ENCODE results near the gene MYCBPAP. TPM values are rescaled to one million over a fixed set of nuclear protein-coding genes. Genes with fewer than 3 reads are reported as not detected.

MYCBPAP gene
- total RNA-seq, 6 experiments from 2014 or later = 0.12 to 0.76 (median 0.28) TPM

DNA sequence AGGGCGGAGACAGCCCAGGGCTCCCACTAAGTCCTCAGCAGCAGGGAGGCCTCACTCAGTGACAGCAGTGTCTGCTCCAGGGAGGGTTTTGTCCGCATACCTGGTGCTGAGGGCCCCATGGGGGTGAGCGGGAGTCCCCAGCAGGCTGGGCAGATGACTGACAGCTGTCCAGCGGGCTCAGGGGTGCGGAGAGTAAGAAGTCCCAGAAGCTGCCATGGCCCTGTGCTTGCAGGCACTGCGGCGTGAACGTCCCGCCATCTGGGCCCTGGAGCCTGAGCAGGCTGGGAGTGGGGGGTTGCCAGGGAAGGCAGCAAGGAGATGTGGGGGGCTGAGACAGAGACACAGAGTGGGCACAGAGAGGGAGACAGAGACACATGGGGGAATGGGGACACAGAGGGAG is 72.4 kb downstream of the MYCBPAP start:
- Mint-ChIP-seq H3K27me3 (ENCODE audit: insufficient read depth) (peaks cover 47% of the 10 kb centered on the region), H3K4me1 (ENCODE audit: low read depth) (peaks cover 5% of the 10 kb centered on the region; the same call in 1 of the 2 replicates), H3K27ac (no peak overlapping the region)

More for the DNA sequence above, 72.4 kb downstream of the MYCBPAP start:
- TF ChIP-seq, protein P1, sequence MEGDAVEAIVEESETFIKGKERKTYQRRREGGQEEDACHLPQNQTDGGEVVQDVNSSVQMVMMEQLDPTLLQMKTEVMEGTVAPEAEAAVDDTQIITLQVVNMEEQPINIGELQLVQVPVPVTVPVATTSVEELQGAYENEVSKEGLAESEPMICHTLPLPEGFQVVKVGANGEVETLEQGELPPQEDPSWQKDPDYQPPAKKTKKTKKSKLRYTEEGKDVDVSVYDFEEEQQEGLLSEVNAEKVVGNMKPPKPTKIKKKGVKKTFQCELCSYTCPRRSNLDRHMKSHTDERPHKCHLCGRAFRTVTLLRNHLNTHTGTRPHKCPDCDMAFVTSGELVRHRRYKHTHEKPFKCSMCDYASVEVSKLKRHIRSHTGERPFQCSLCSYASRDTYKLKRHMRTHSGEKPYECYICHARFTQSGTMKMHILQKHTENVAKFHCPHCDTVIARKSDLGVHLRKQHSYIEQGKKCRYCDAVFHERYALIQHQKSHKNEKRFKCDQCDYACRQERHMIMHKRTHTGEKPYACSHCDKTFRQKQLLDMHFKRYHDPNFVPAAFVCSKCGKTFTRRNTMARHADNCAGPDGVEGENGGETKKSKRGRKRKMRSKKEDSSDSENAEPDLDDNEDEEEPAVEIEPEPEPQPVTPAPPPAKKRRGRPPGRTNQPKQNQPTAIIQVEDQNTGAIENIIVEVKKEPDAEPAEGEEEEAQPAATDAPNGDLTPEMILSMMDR (IDR thresholded peaks at IDR 0.05) = no peak
- no peak for DNase-seq
- no peak overlapping the region for H3K4me3 Mint-ChIP-seq
- no peaks in the 10 kb centered on the region for H3K36me3 Mint-ChIP-seq (ENCODE audit: low read depth)
- no peaks in the 10 kb centered on the region for H3K9me3 Mint-ChIP-seq

Other genes starting within 250 kb of the MYCBPAP start
- under 1 TPM in 3 of 6 experiments, not detected in 3; 0.17 to 0.24 (median 0.18) TPM for gene TMEM92, start 234.0 kb upstream of the MYCBPAP start, total RNA-seq (2021; fragmentation: NEBNext Ultra II Directional; extraction: Animal tissue kit (Norgen Biotek cat#: 25700))
- 10 to 100 TPM; 38.9 to 47.1 (median 43.2) TPM for gene XYLT2, start 162.3 kb upstream of the MYCBPAP start, total RNA-seq (2021; fragmentation: NEBNext Ultra II Directional; extraction: Animal tissue kit (Norgen Biotek cat#: 25700))
- 10 to 100 TPM; 70.0 to 78.7 (median 75.0) TPM for gene MRPL27, start 135.3 kb upstream of the MYCBPAP start, total RNA-seq (2021; fragmentation: NEBNext Ultra II Directional; extraction: Animal tissue kit (Norgen Biotek cat#: 25700))
- gene EME1, start 135.2 kb upstream of the MYCBPAP start, total RNA-seq (2021; fragmentation: NEBNext Ultra II Directional; extraction: Animal tissue kit (Norgen Biotek cat#: 25700)) = 1 to 10 TPM; 3.3 to 7.7 (median 6.5) TPM
- 100 to 1,000 TPM; 214 to 272 (median 261) TPM for gene LRRC59, start 110.9 kb upstream of the MYCBPAP start, total RNA-seq (2021; fragmentation: NEBNext Ultra II Directional; extraction: Animal tissue kit (Norgen Biotek cat#: 25700))
- gene ACSF2, start 82.2 kb upstream of the MYCBPAP start, total RNA-seq (2021; fragmentation: NEBNext Ultra II Directional; extraction: Animal tissue kit (Norgen Biotek cat#: 25700)) = 10 to 100 TPM; 15.3 to 23.3 (median 17.5) TPM
- gene CHAD, start 39.6 kb upstream of the MYCBPAP start, total RNA-seq (2021; fragmentation: NEBNext Ultra II Directional; extraction: Animal tissue kit (Norgen Biotek cat#: 25700)) = not detected
- gene RSAD1, start 29.6 kb upstream of the MYCBPAP start, total RNA-seq (2021; fragmentation: NEBNext Ultra II Directional; extraction: Animal tissue kit (Norgen Biotek cat#: 25700)) = 10 to 100 TPM; 14.9 to 20.4 (median 17.5) TPM
- under 1 TPM in 1 of 6 experiments, not detected in 5; 0.05 TPM for gene EPN3, start 24.3 kb downstream of the MYCBPAP start, total RNA-seq (2021; fragmentation: NEBNext Ultra II Directional; extraction: Animal tissue kit (Norgen Biotek cat#: 25700))
- 10 to 100 TPM; 53.4 to 71.2 (median 62.6) TPM for gene SPATA20, start 38.7 kb downstream of the MYCBPAP start, total RNA-seq (2021; fragmentation: NEBNext Ultra II Directional; extraction: Animal tissue kit (Norgen Biotek cat#: 25700))
- gene CACNA1G, start 52.3 kb downstream of the MYCBPAP start, total RNA-seq (2021; fragmentation: NEBNext Ultra II Directional; extraction: Animal tissue kit (Norgen Biotek cat#: 25700)) = under 1 TPM in 5 of 6 experiments, not detected in 1; 0.03 to 0.19 (median 0.05) TPM
- 10 to 100 TPM; 18.4 to 23.6 (median 21.3) TPM for gene ABCC3, start 126.4 kb downstream of the MYCBPAP start, total RNA-seq (2021; fragmentation: NEBNext Ultra II Directional; extraction: Animal tissue kit (Norgen Biotek cat#: 25700))
- gene ANKRD40, start 199.5 kb downstream of the MYCBPAP start, total RNA-seq (2021; fragmentation: NEBNext Ultra II Directional; extraction: Animal tissue kit (Norgen Biotek cat#: 25700)) = 10 to 100 TPM; 43.1 to 48.4 (median 46.6) TPM
- gene LUC7L3, start 211.2 kb downstream of the MYCBPAP start, total RNA-seq (2021; fragmentation: NEBNext Ultra II Directional; extraction: Animal tissue kit (Norgen Biotek cat#: 25700)) = 10 to 100 TPM; 54.0 to 76.3 (median 59.1) TPM